Prostate gland (tissue), 2 donors: ENCODE measurements around the gene TMEM204.

Experiments
- POLR2A ChIP-seq: fragments of 450-650 bp; IDR thresholded peaks from one replicate; pipeline ENCODE4 v1.6.1; 2016; ENCODE audit warnings: antibody characterized with exemption, mild to moderate bottlenecking
- TF ChIP-seq, protein P1 (sequence below), 4 experiments: fragments of 200-600 bp in 2 of 4; fragments of 450-650 bp in 2 of 4; sonication (generic) in 2 of 4; IDR thresholded peaks; 1 replicate in 3 of 4; 2 replicates in 1 of 4; pipeline ENCODE4 v1.5.1; 2016 to 2019; ENCODE audit warnings: antibody characterized with exemption in 4 of 4, mild to moderate bottlenecking in 2 of 4, moderate library complexity in 2 of 4

GRCh38 chr16:1538804-1539520, 5.5 kb downstream of the TMEM204 start:
- TF ChIP-seq, protein P1, sequence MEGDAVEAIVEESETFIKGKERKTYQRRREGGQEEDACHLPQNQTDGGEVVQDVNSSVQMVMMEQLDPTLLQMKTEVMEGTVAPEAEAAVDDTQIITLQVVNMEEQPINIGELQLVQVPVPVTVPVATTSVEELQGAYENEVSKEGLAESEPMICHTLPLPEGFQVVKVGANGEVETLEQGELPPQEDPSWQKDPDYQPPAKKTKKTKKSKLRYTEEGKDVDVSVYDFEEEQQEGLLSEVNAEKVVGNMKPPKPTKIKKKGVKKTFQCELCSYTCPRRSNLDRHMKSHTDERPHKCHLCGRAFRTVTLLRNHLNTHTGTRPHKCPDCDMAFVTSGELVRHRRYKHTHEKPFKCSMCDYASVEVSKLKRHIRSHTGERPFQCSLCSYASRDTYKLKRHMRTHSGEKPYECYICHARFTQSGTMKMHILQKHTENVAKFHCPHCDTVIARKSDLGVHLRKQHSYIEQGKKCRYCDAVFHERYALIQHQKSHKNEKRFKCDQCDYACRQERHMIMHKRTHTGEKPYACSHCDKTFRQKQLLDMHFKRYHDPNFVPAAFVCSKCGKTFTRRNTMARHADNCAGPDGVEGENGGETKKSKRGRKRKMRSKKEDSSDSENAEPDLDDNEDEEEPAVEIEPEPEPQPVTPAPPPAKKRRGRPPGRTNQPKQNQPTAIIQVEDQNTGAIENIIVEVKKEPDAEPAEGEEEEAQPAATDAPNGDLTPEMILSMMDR (IDR thresholded peaks at IDR 0.05) = no peak
- TF ChIP-seq POLR2A = no peak
